Effector memory CD4-positive, alpha-beta T cell (primary cell): ENCODE measurements around the gene JAKMIP2.

Experiments used
- DNase-seq, 3 donors: peaks; one replicate each; pipeline ENCODE4 v3.0.0-alpha.2; 2020
- H3K27ac ChIP-seq: 2 replicates; pipeline ENCODE4 v1.7.0; 2013; ENCODE audit warnings: mild to moderate bottlenecking, low read length, moderate library complexity; ENCODE audit not compliant: insufficient read depth, poor library complexity, severe bottlenecking
- H3K27me3 ChIP-seq: replicated peaks from 2 replicates; pipeline ENCODE4 v1.7.0; 2013; ENCODE audit warnings: mild to moderate bottlenecking, low read length; ENCODE audit not compliant: insufficient read depth, control insufficient read depth, poor library complexity, severe bottlenecking
- H3K36me3 ChIP-seq: 2 replicates; pipeline ENCODE4 v1.7.0; 2013; ENCODE audit warnings: mild to moderate bottlenecking, low read length, moderate library complexity; ENCODE audit not compliant: control insufficient read depth, insufficient read depth
- H3K4me1 ChIP-seq: 2 replicates; pipeline ENCODE4 v1.7.0; 2013; ENCODE audit warnings: low read length, mild to moderate bottlenecking; ENCODE audit not compliant: control insufficient read depth, insufficient read depth, poor library complexity, severe bottlenecking
- H3K4me3 ChIP-seq: 2 replicates; pipeline ENCODE4 v1.7.0; 2013; ENCODE audit warnings: low read length, low read depth, mild to moderate bottlenecking; ENCODE audit not compliant: insufficient read depth, poor library complexity, severe bottlenecking
- H3K9me3 ChIP-seq: 2 replicates; pipeline ENCODE4 v1.7.0; 2013; ENCODE audit warnings: mild to moderate bottlenecking, low read length, moderate library complexity; ENCODE audit not compliant: control insufficient read depth

JAKMIP2 gene

DNA sequence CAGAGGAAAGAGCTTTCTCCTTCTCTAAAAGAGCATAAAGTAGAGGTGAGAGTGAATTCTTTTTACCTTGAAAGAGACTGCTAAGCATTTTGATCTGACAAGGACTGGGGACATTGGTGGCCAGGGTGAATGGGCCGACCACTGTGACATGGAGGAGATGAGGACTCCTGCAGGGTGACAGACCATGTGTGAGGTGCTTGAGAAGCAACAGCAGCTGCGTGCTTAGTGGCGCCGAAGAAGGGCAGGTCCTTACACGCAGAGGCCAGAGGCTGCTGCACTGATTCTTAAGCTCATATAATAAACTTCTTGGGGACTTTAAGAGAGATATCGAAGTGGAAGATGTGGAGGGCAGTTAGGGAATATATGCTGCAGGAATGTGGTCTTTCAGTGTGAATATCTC is 8.7 kb upstream of the JAKMIP2 start:
- Histone ChIP-seq H3K27me3 (no peaks in the 10 kb centered on the region), H3K9me3 (no peaks in the 10 kb centered on the region), H3K27ac (no peak overlapping the region), H3K36me3 (no peaks in the 10 kb centered on the region), H3K4me1 (no peaks in the 10 kb centered on the region), H3K4me3 (no peak overlapping the region)
- no peak for DNase-seq

DNA sequence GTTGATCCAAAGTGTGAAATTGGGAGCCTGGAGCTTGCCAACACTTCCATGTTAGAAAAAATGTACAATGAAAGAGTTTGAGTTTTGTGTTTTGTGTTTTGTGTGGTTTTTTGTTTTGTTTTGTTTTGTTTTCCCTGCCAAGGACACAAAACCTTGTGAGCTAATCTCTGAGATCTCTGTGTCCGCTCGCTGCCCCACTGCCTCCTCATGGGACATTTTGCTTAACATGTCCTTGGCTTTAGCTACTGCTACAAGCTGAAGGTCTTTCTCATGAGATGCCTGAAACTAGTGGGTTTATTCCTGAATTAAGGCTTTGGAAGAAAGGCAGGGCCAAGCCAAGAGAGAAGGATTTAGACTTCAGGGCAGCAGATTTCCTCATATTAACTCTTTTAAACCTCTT is 7.3 kb upstream of the JAKMIP2 start:
- DNase-seq = no peak
- Histone ChIP-seq H3K9me3 (no peaks in the 10 kb centered on the region), H3K27ac (no peak overlapping the region), H3K4me3 (no peak overlapping the region), H3K27me3 (no peaks in the 10 kb centered on the region), H3K4me1 (no peaks in the 10 kb centered on the region), H3K36me3 (no peaks in the 10 kb centered on the region)

DNA sequence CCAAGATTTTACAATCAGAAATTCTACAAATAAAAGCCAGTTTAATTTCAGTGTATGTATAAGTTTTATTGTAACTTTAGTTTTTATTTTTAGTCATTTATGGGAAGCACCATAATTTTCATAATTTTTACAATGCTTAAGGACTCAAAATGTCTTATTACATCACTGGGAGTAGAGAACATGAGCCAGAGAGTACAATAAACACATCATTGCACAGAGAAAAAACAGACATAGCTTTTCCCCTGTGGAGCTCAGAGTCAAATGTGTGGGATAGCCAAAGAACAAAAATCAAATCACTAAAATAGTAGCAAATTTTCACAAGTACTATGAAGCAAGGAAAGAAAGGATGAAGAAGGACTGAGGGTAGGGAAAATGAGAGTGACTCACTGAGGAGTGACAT is 5.5 kb upstream of the JAKMIP2 start:
- Histone ChIP-seq H3K27ac (no peak overlapping the region), H3K4me3 (no peak overlapping the region), H3K27me3 (no peaks in the 10 kb centered on the region), H3K4me1 (no peaks in the 10 kb centered on the region), H3K9me3 (no peaks in the 10 kb centered on the region), H3K36me3 (no peaks in the 10 kb centered on the region)
- DNase-seq = no peak

DNA sequence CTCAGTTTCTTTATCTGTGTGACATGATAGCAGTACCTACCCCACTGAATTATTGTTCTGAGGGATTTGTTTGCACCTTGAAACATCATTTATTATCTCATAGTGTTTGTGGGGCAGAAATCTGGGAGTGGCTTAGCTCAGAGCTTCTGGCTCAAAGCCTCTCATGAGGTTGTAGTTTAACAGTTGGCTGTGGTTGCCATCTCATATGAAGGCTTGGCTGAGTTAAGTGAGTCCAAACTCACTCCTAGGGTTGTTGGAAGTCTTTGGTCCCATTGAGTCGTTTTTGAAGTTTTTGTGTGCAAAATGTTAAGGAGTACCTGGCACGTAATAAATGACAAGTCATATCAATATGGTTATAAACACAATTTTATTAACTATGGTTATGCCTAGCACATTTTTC is 3.6 kb upstream of the JAKMIP2 start:
- H3K36me3 ChIP-seq = no peaks in the 10 kb centered on the region
- no peak overlapping the region for H3K4me3 ChIP-seq

DNA sequence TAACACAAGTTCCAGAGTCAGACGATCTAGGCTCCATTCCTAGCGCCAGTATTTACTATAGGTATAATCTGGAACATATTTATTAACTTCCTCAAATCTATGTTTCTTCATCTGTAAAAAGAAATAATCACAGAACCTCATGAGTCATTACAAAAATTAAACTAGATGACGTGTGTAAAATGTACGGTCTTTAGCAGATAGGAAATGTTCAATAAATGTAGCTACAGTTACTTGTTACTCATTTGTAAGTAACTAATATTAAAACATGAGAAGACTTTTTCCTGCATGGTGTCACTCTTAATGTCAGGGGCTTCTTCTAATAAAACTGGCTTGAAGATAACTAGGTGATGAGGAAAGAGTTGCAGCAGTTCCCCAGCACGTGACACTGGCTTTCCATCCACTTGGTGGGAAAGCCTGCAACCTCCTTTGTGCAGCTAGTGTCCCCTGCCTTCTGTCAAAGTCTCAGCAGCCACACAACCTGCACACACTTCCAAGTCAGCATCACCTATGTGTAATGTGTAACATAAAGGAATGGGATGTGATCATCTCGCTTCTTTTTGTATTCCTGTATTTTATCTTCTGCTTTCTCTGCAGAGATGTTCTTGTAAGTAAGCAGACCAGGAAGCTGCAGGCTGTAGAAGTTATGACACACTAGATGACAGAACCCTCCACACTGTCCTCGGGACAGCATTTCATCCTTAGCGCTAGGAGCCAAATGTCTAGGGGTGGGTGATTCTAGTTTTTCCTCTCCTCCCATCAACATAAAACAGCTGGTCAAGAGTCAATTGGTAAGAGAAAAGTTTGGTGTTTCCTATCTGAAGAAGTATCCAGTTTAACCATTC is 1.8 kb upstream of the JAKMIP2 start:
- no peak overlapping the region for H3K27ac ChIP-seq
- H3K9me3 ChIP-seq = no peaks in the 10 kb centered on the region
- no peaks in the 10 kb centered on the region for H3K27me3 ChIP-seq
- H3K4me3 ChIP-seq = no peak overlapping the region
- no peaks in the 10 kb centered on the region for H3K36me3 ChIP-seq
- DNase-seq = no peak
- H3K4me1 ChIP-seq = no peaks in the 10 kb centered on the region

More for the DNA sequence above, 3.6 kb upstream of the JAKMIP2 start:
- H3K4me1 ChIP-seq = no peaks in the 10 kb centered on the region
- no peak for DNase-seq
- no peaks in the 10 kb centered on the region for H3K27me3 ChIP-seq
- no peak overlapping the region for H3K27ac ChIP-seq
- no peaks in the 10 kb centered on the region for H3K9me3 ChIP-seq

DNA sequence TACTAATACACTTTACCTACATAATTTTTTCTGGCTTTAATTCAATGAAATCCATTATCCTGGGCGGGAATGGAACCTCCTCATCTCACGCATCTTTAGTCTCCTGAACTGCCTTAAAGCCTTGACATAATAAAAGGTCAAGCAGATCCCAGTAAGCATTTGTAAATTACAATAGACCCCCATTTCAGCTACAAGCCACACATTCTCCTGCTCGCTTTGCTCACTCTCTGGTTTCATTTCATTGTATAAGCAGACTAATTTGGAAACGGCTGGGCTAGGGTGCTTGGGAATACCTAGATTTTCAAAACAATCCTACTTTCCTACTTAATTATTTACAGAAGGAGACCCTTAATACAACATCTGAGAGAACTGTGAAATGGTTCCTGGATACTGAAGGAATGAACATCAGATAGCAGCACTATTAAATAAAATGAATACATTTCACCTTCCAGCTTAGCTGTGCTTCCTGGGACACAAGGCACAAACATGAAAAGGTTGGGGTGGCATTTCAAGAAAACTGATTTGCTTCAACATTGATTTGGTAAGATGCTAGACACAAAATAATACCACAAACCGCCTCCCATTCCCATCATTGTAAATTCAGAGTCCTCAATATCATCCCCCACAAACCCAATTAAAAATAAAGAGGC is 1.5 kb downstream of the JAKMIP2 start:
- Histone ChIP-seq H3K4me1 (no peaks in the 10 kb centered on the region), H3K27ac (no peak overlapping the region), H3K36me3 (no peaks in the 10 kb centered on the region), H3K4me3 (no peak overlapping the region), H3K9me3 (no peaks in the 10 kb centered on the region), H3K27me3 (no peaks in the 10 kb centered on the region)
- no peak for DNase-seq

- no peak overlapping the region for H3K4me3 ChIP-seq
- no peak for DNase-seq
- H3K4me1 ChIP-seq = no peaks in the 10 kb centered on the region
- H3K36me3 ChIP-seq = no peaks in the 10 kb centered on the region
- no peaks in the 10 kb centered on the region for H3K9me3 ChIP-seq
- H3K27me3 ChIP-seq = no peaks in the 10 kb centered on the region
- H3K27ac ChIP-seq = no peak overlapping the region
Measured at GRCh38 chr5:147779694-147780093, 2.8 kb downstream of the JAKMIP2 start.

DNA sequence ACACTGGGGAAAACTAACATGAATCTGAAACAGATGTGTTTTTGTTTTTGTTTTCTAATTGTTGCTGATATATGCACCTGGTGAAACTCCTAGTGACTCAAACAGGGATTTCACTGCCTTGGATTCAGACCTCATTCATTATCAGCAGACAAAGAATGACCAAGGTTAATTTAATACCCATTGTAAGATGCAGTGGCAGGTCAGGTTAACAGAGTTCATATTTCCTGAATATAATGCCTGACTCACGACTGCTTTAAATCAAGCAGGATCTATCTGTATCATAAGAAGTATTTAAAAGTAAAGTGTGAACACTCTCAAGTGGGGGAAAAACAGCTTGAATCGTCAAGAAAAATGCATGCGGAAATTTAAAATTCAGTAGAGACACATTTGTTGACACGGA is 5.5 kb downstream of the JAKMIP2 start:
- DNase-seq = no peak
- Histone ChIP-seq H3K27me3 (no peaks in the 10 kb centered on the region), H3K27ac (no peak overlapping the region), H3K4me1 (no peaks in the 10 kb centered on the region), H3K4me3 (no peak overlapping the region), H3K36me3 (no peaks in the 10 kb centered on the region), H3K9me3 (no peaks in the 10 kb centered on the region)

GRCh38 chr5:147773587-147773986 is 8.9 kb downstream of the JAKMIP2 start:
- Histone ChIP-seq H3K9me3 (no peaks in the 10 kb centered on the region), H3K36me3 (no peaks in the 10 kb centered on the region)

DNA sequence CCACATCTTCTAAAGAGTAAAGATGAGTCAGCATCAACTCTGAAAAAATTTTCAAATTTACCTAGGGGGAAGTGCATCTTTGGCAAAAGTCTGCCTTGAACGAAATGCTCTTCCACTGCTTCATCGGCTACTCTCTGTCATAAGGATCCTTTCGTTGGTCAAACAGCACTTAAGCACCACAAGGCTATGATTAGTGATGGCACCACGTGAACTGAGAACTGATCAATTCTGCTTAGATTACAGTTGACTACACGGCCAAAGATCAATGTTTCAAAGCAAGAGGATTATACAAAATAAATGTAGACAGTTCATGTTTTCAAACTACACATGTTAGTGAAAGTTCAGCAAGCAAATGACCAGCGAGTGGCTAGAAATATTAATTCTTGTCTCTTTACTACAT is 9.4 kb downstream of the JAKMIP2 start:
- H3K27ac ChIP-seq = no peak overlapping the region
- no peak overlapping the region for H3K4me3 ChIP-seq
- no peaks in the 10 kb centered on the region for H3K27me3 ChIP-seq
- no peaks in the 10 kb centered on the region for H3K9me3 ChIP-seq
- DNase-seq = no peak
- H3K4me1 ChIP-seq = no peaks in the 10 kb centered on the region
- H3K36me3 ChIP-seq = no peaks in the 10 kb centered on the region

More at GRCh38 chr5:147773587-147773986, 8.9 kb downstream of the JAKMIP2 start:
- no peaks in the 10 kb centered on the region for H3K4me1 ChIP-seq
- no peak overlapping the region for H3K4me3 ChIP-seq
- DNase-seq = no peak
- H3K27me3 ChIP-seq = no peaks in the 10 kb centered on the region
- H3K27ac ChIP-seq = no peak overlapping the region
